ENCODE results near the gene TRPM3. TPM values are rescaled to one million over a fixed set of nuclear protein-coding genes. Genes with fewer than 3 reads are reported as not detected.

TRPM3 gene
- total and polyA plus RNA-seq, 9 of the 15 experiments (the other 6 are each of a cell fraction or from before 2014, with no cell fraction given), result 0.04 TPM; not detected in 8

GRCh38 chr9:70753311-70753710, 368.1 kb downstream of the TRPM3 start (continued):
- TF ChIP-seq ELF4 (CRISPR knock-in tag; IDR thresholded peaks at IDR 0.05), result no peak
- no peak for TF ChIP-seq KLF16 (IDR thresholded peaks at IDR 0.05)
- TF ChIP-seq MYBL2 (IDR thresholded peaks at IDR 0.05; ENCODE audit: low read depth), result no peak
- no peak for TF ChIP-seq MYBL2 (CRISPR knock-in tag; IDR thresholded peaks at IDR 0.05; ENCODE audit: borderline replicate concordance)
- no peak for TF ChIP-seq PREB (CRISPR knock-in tag; IDR thresholded peaks at IDR 0.05)
- no peak for TF ChIP-seq IFI16 (CRISPR knock-in tag; IDR thresholded peaks at IDR 0.05)

GRCh38 chr9:70749066-70749465, 372.4 kb downstream of the TRPM3 start:
- DNase-seq (ENCODE audit: extremely low read depth in 1 of 4, low spot score in 3 of 4) (no peak), FAIRE-seq (no peak), ATAC-seq (no peak)
- H3K27ac ChIP-seq (ENCODE audit: extremely low read depth, low read depth, low read length), result no peak overlapping the region
- no peak overlapping the region for H3K4me3 ChIP-seq
- in situ Hi-C loops (cut with MboI) (no loop called here), intact Hi-C loops (cut with micrococcal nuclease) (no loop called here)
- no peaks in the 10 kb centered on the region for H3K4me1 ChIP-seq (replicated peaks in 1 of 2; ENCODE audit: control insufficient read depth in 2 of 2, insufficient read depth in 2 of 2, low read length in 2 of 2)
- 0% methylated on average over 2 of the region's 2 CpGs for WGBS (ENCODE audit: insufficient coverage, low coverage, missing lambda C conversion rate)
- no peaks in the 10 kb centered on the region for H3K27me3 ChIP-seq (ENCODE audit: control insufficient read depth in 2 of 2, insufficient read depth in 2 of 2, low read length in 2 of 2)
- no peak overlapping the region for H2AFZ ChIP-seq (ENCODE audit: low read depth, low read length)
- no peaks in the 10 kb centered on the region for H4K20me1 ChIP-seq (replicated peaks; ENCODE audit: control insufficient read depth, insufficient read depth, low read length)
- H3K79me2 ChIP-seq (ENCODE audit: control insufficient read depth, insufficient read depth, low read length), result no peaks in the 10 kb centered on the region
- H3K9me3 ChIP-seq (replicated peaks; ENCODE audit: control insufficient read depth, insufficient read depth, low read depth, low read length), result no peaks in the 10 kb centered on the region
- H3K9ac ChIP-seq (ENCODE audit: insufficient read depth in 1 of 2, low read depth in 2 of 2, low read length in 2 of 2), result no peak overlapping the region
- BruUV-seq (replicated peaks), result no TSS peak
- TF ChIP-seq RREB1 (CRISPR knock-in tag; IDR thresholded peaks at IDR 0.05) (no peak), SREBF1 (IDR thresholded peaks at IDR 0.05; ENCODE audit: borderline replicate concordance, low read depth, low read length) (no peak), FOXM1 (IDR thresholded peaks at IDR 0.05; ENCODE audit: low read depth) (no peak), FOXM1 (CRISPR knock-in tag; IDR thresholded peaks at IDR 0.05; ENCODE audit: low read depth) (no peak)
- CTCF ChIA-PET (ENCODE audit: low intra/inter-chr PET ratio), result no interaction called here
- H3K9me1 ChIP-seq (ENCODE audit: control insufficient read depth, insufficient read depth, low read length), result no peaks in the 10 kb centered on the region
- H3K36me3 ChIP-seq (ENCODE audit: control insufficient read depth, insufficient read depth, low read length), result no peaks in the 10 kb centered on the region
- POLR2A ChIA-PET, result no interaction called here
- H3K4me2 ChIP-seq (ENCODE audit: insufficient read depth, low read length), result no peak overlapping the region

Measured in K562 (cell line).